Activated CD4-positive, alpha-beta T cell treated with anti-CD3 and anti-CD28 coated beads, Interleukin-2, amount 50 U/mL, for 1 hour (primary cell): Measurements from ENCODE around the gene PARN.

ENCODE experiments used
- DNase-seq: peaks from one replicate; pipeline ENCODE4 v3.0.0-alpha.2; 2020

The PARN gene

GRCh38 chr16:14392960-14393359 lies 237.1 kb downstream of the PARN start:
- no peak for DNase-seq

GRCh38 chr16:14389359-14389758 lies 240.7 kb downstream of the PARN start:
- no peak for DNase-seq

GRCh38 chr16:14388243-14388642 lies 241.8 kb downstream of the PARN start:
- no peak for DNase-seq

DNA sequence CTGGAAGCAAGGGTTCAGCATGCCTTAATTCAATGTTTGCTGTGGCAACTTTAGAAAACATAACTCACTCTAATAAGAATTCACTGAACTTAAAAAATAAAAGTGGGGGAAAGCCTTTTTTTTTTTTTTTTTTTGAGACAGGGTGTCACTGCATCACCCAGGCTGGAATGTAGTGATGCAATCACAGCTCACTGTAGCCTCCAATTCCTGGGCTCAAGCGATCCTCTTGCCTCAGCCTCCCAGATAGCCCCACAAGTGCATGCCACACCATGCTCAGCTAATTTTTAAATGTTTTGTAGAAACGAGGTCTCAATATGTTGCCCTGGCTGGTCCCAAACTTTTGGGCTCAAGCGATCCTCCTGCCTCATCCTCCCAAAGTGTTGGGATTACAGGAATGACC lies 243.9 kb downstream of the PARN start:
- no peak for DNase-seq
